ENCODE results near the gene PACSIN3.
"Not testable (repeated sequence)": the region's sequence is repeated elsewhere in the genome, so short reads cannot be mapped to it uniquely, and the experiment has no call there.

The PACSIN3 gene

GRCh38 chr11:47192111-47192510, 5.9 kb upstream of the PACSIN3 start:
- in situ Hi-C loops (cut with MboI; ENCODE audit: low pct_unique_long_range_greater_than_20kb, low sequenced_read_pairs, unreplicated experiment) = no loop called here

GRCh38 chr11:47191137-47191536, 4.9 kb upstream of the PACSIN3 start:
- DNase-seq (ENCODE audit: low spot score); in situ Hi-C loops (cut with MboI; ENCODE audit: low pct_unique_long_range_greater_than_20kb, low sequenced_read_pairs, unreplicated experiment): not testable (repeated sequence)

More at GRCh38 chr11:47192111-47192510, 5.9 kb upstream of the PACSIN3 start:
- TF ChIP-seq CTCF (IDR thresholded peaks at IDR 0.05; ENCODE audit: extremely low read depth, insufficient read depth, missing control alignments) = no peak
- DNase-seq (ENCODE audit: low spot score) = no peak

- no peak for DNase-seq (ENCODE audit: low spot score)
- in situ Hi-C loops (cut with MboI; ENCODE audit: low pct_unique_long_range_greater_than_20kb, low sequenced_read_pairs, unreplicated experiment) = no loop called here
- no peak for TF ChIP-seq CTCF (IDR thresholded peaks at IDR 0.05; ENCODE audit: extremely low read depth, insufficient read depth, missing control alignments)
Observed at GRCh38 chr11:47189100-47189834, 3.0 kb upstream of the PACSIN3 start.

GRCh38 chr11:47188259-47188658, 2.0 kb upstream of the PACSIN3 start:
- in situ Hi-C loops (cut with MboI; ENCODE audit: low pct_unique_long_range_greater_than_20kb, low sequenced_read_pairs, unreplicated experiment) = no loop called here
- no peak for TF ChIP-seq CTCF (IDR thresholded peaks at IDR 0.05; ENCODE audit: extremely low read depth, insufficient read depth, missing control alignments)
- DNase-seq (ENCODE audit: low spot score) = no peak

GRCh38 chr11:47187723-47188122, 1.5 kb upstream of the PACSIN3 start:
- no peak for DNase-seq (ENCODE audit: low spot score)
- in situ Hi-C loops (cut with MboI; ENCODE audit: low pct_unique_long_range_greater_than_20kb, low sequenced_read_pairs, unreplicated experiment) = no loop called here
- TF ChIP-seq CTCF (IDR thresholded peaks at IDR 0.05; ENCODE audit: extremely low read depth, insufficient read depth, missing control alignments) = no peak

GRCh38 chr11:47186700-47187695, 764 bp upstream of the PACSIN3 start:
- TF ChIP-seq CTCF (IDR thresholded peaks at IDR 0.05; ENCODE audit: extremely low read depth, insufficient read depth, missing control alignments) = no peak
- DNase-seq (ENCODE audit: low spot score) = peak; percentile 79
- in situ Hi-C loops (cut with MboI; ENCODE audit: low pct_unique_long_range_greater_than_20kb, low sequenced_read_pairs, unreplicated experiment) = no loop called here

Measured in GM13977 (cell line).